ENCODE data around the gene RUFY3. TPM values are rescaled to one million over a fixed set of nuclear protein-coding genes. Genes with fewer than 3 reads are reported as not detected.
A peak's percentile ranks its signal among the peaks of the same experiment; 100 is the strongest.
"Not testable (repeated sequence)": the region's sequence is repeated elsewhere in the genome, so short reads cannot be mapped to it uniquely, and the experiment has no call there.

Gene RUFY3
- total and polyA plus RNA-seq, 2 of the 4 experiments (the other 2 are of a cell fraction): 19.6 to 28.9 TPM

DNA sequence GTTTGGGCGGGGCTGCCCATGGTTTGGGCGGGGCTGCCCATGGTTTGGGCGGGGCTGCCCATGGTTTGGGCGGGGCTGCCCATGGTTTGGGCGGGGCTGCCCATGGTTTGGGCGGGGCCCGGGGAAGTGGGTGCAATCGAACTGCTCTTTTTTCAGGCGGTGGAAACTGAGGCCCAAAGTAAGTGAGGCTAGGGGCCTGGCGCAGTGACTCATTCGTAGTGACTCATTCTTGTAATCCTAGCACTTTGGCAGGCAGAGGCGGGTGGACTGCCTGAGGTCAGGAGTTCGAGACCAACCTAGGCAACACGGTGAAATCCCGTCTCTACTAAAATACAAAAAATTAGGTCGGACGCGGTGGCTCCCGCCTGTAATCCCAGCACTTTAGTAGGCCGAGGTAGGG is 118.4 kb downstream of the RUFY3 start:
- peak; percentile 15 for DNase-seq
- H3K4me3 ChIP-seq (ENCODE audit: insufficient read depth, low read depth, low read length); H4K8ac ChIP-seq (ENCODE audit: low read depth in 2 of 2, low read length in 2 of 2); POLR2A ChIA-PET (ENCODE audit: unreplicated experiment); H2BK15ac ChIP-seq (ENCODE audit: low read depth, low read length); H3K14ac ChIP-seq (replicated peaks; ENCODE audit: low read depth, low read length); H3K4ac ChIP-seq (ENCODE audit: low read depth, low read length); H3K27ac ChIP-seq (ENCODE audit: insufficient read depth, low read length); H3K36me3 ChIP-seq (ENCODE audit: control insufficient read depth, insufficient read depth, low read length); in situ Hi-C loops (cut with MboI; ENCODE audit: low sequenced_read_pairs); BruUV-seq (replicated peaks); H3K18ac ChIP-seq (ENCODE audit: low read depth, low read length); ATAC-seq (ENCODE audit: low read depth); dilution Hi-C loops (cut with HindIII; ENCODE audit: low sequenced_read_pairs, unreplicated experiment); H3K9me3 ChIP-seq (ENCODE audit: control insufficient read depth, insufficient read depth, low read length); H2BK5ac ChIP-seq (ENCODE audit: low read depth, low read length, poor library complexity, severe bottlenecking); H4K91ac ChIP-seq (ENCODE audit: insufficient read depth, low read depth, low read length); H3K9ac ChIP-seq (ENCODE audit: low read depth, low read length); H3K4me2 ChIP-seq (ENCODE audit: low read depth, low read length); intact Hi-C loops (cut with micrococcal nuclease); H2AK9ac ChIP-seq (replicated peaks; ENCODE audit: low read depth, low read length, poor library complexity); H4K5ac ChIP-seq (ENCODE audit: low read depth, low read length); H3K56ac ChIP-seq (ENCODE audit: extremely low read depth, insufficient read depth, low read length); H3K9me1 ChIP-seq (ENCODE audit: insufficient read depth, low read length); H2BK120ac ChIP-seq (ENCODE audit: low read depth, low read length); H3K23ac ChIP-seq (ENCODE audit: low read depth, low read length); H3K27me3 ChIP-seq (ENCODE audit: control insufficient read depth, insufficient read depth, low read length); H2BK20ac ChIP-seq (ENCODE audit: low read depth, low read length); CTCF ChIA-PET; H3K4me1 ChIP-seq (ENCODE audit: control insufficient read depth, insufficient read depth, low read length): not testable (repeated sequence)
- Histone ChIP-seq H4K20me1 (ENCODE audit: insufficient read depth, low read length) (peaks cover 32% of the 10 kb centered on the region), H3K79me1 (ENCODE audit: low read depth in 1 of 2, low read length in 2 of 2) (peaks cover 0 to 22% of the 10 kb centered on the region in 2 experiments; a peak in 3 of 4 replicates), H2AK5ac (ENCODE audit: low read depth, low read length) (0 out of 2 replicates have a peak overlapping the region, but pooled peaks have one; percentile 51), H2AFZ (replicated peaks; ENCODE audit: low read length, poor library complexity) (peak overlapping the region; percentile 69)
- WGBS, 2 experiments (ENCODE audit: extremely low coverage in 2 of 2, insufficient read length in 1 of 2): 51% methylated on average over 4 of the region's 20 CpGs; no CpG with 5 or more reads in 1 of the 2 experiments

DNA sequence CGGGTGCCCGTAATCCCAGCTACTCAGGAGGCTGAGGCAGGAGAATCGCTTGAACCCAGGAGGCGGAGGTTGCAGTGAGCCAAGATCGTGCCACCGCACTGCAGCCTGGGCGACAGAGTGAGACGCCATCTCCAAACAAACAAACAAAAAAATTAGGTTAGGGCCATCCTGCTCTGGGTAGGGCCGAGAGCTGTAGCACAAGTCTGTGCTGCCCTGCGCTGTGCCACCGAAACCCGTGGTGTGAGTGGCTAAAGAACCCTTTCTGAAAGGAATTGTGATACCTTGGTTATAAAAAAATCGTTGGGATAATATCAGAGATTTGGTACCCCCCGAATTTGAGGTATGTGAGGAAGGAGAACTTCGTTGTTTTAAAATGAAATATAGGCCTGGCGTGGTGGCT is 118.9 kb downstream of the RUFY3 start:
- H3K56ac ChIP-seq (ENCODE audit: extremely low read depth, insufficient read depth, low read length); H3K27me3 ChIP-seq (ENCODE audit: control insufficient read depth, insufficient read depth, low read length); H3K23ac ChIP-seq (ENCODE audit: low read depth, low read length); H3K9ac ChIP-seq (ENCODE audit: low read depth, low read length); H3K14ac ChIP-seq (replicated peaks; ENCODE audit: low read depth, low read length); H2AK9ac ChIP-seq (replicated peaks; ENCODE audit: low read depth, low read length, poor library complexity); H2AFZ ChIP-seq (replicated peaks; ENCODE audit: low read length, poor library complexity); H2BK20ac ChIP-seq (ENCODE audit: low read depth, low read length); H4K8ac ChIP-seq (ENCODE audit: low read depth in 2 of 2, low read length in 2 of 2); H3K9me3 ChIP-seq (ENCODE audit: control insufficient read depth, insufficient read depth, low read length); BruUV-seq (replicated peaks); H2BK15ac ChIP-seq (ENCODE audit: low read depth, low read length); H2BK120ac ChIP-seq (ENCODE audit: low read depth, low read length); CTCF ChIA-PET; H4K5ac ChIP-seq (ENCODE audit: low read depth, low read length); intact Hi-C loops (cut with micrococcal nuclease); H3K4ac ChIP-seq (ENCODE audit: low read depth, low read length); H3K9me1 ChIP-seq (ENCODE audit: insufficient read depth, low read length); H3K18ac ChIP-seq (ENCODE audit: low read depth, low read length); H3K27ac ChIP-seq (ENCODE audit: insufficient read depth, low read length); DNase-seq; H3K36me3 ChIP-seq (ENCODE audit: control insufficient read depth, insufficient read depth, low read length); ATAC-seq (ENCODE audit: low read depth); H4K91ac ChIP-seq (ENCODE audit: insufficient read depth, low read depth, low read length); POLR2A ChIA-PET (ENCODE audit: unreplicated experiment); H3K4me1 ChIP-seq (ENCODE audit: control insufficient read depth, insufficient read depth, low read length); in situ Hi-C loops (cut with MboI; ENCODE audit: low sequenced_read_pairs); dilution Hi-C loops (cut with HindIII; ENCODE audit: low sequenced_read_pairs, unreplicated experiment); H3K4me3 ChIP-seq (ENCODE audit: insufficient read depth, low read depth, low read length); H3K4me2 ChIP-seq (ENCODE audit: low read depth, low read length); H2AK5ac ChIP-seq (ENCODE audit: low read depth, low read length); H2BK5ac ChIP-seq (ENCODE audit: low read depth, low read length, poor library complexity, severe bottlenecking): not testable (repeated sequence)
- WGBS, 2 experiments (ENCODE audit: extremely low coverage in 2 of 2, insufficient read length in 1 of 2): 93% methylated on average over 9 of the region's 16 CpGs; no CpG with 5 or more reads in 1 of the 2 experiments
- Histone ChIP-seq H3K79me1 (ENCODE audit: low read depth in 1 of 2, low read length in 2 of 2) (peaks cover 0 to 19% of the 10 kb centered on the region in 2 experiments; a peak in 3 of 4 replicates), H4K20me1 (ENCODE audit: insufficient read depth, low read length) (peaks cover 31% of the 10 kb centered on the region)

All from IMR-90 (cell line).